IMR-90 (cell line): Measurements from ENCODE around the gene DLGAP4. TPM values are rescaled to one million over a fixed set of nuclear protein-coding genes. Genes with fewer than 3 reads are reported as not detected.

Experiments
- ATAC-seq: fragments of 200-7000 bp; cut with Tn5 transposase; 2 replicates; pipeline ENCODE4 v1.9.1; 2020; ENCODE audit warnings: low read depth, mild to moderate bottlenecking, moderate library complexity
- BruUV-seq: library from RNA; stranded (reverse); fragments of 400-500 nt; replicated peaks from 2 replicates; lab custom pipeline; 2021; lab: Mats Ljungman, UMichigan
- CTCF ChIA-PET: fragments of 300-600 bp; formaldehyde crosslinking; extraction: SDS; loops from one replicate; lab custom pipeline; 2021; ENCODE audit warnings: antibody characterized with exemption; lab: Yijun Ruan, JAX
- POLR2A ChIA-PET: fragments of 300-600 bp; sonication (Branson Sonifier 250); formaldehyde crosslinking; loops from one replicate; lab custom pipeline; 2022; ENCODE audit warnings: antibody characterized with exemption; ENCODE audit not compliant: unreplicated experiment; lab: Charles Lee
- DNase-seq: peaks from one replicate; pipeline ENCODE4 v3.0.0; 2013
- H2AFZ ChIP-seq: replicated peaks from 2 replicates; pipeline ENCODE3; 2013; ENCODE audit warnings: low read length, mild to moderate bottlenecking; ENCODE audit not compliant: poor library complexity
- H2AK5ac ChIP-seq: 2 replicates; pipeline ENCODE4 v1.6.1; 2013; ENCODE audit warnings: low read depth, low read length, inconsistent platforms
- H2AK9ac ChIP-seq: replicated peaks from 2 replicates; pipeline ENCODE3; 2013; ENCODE audit warnings: mild to moderate bottlenecking, low read depth, low read length, moderate library complexity; ENCODE audit not compliant: poor library complexity
- H2BK120ac ChIP-seq: 2 replicates; pipeline ENCODE4 v1.6.1; 2013; ENCODE audit warnings: low read depth, low read length, inconsistent platforms
- H2BK15ac ChIP-seq: 3 replicates; pipeline ENCODE4 v1.6.1; 2013; ENCODE audit warnings: low read depth, low read length, inconsistent platforms
- H2BK20ac ChIP-seq: 2 replicates; pipeline ENCODE4 v1.6.1; 2013; ENCODE audit warnings: low read depth, mild to moderate bottlenecking, inconsistent platforms, low read length, moderate library complexity
- H2BK5ac ChIP-seq: 2 replicates; pipeline ENCODE4 v1.6.1; 2013; ENCODE audit warnings: mild to moderate bottlenecking, low read depth, low read length, inconsistent platforms; ENCODE audit not compliant: poor library complexity, severe bottlenecking
- H3K14ac ChIP-seq: replicated peaks from 2 replicates; pipeline ENCODE4 v1.6.1; 2013; ENCODE audit warnings: low read depth, low read length, inconsistent platforms
- H3K18ac ChIP-seq: 2 replicates; pipeline ENCODE4 v1.6.1; 2013; ENCODE audit warnings: low read depth, low read length, control low read depth
- H3K23ac ChIP-seq: 2 replicates; pipeline ENCODE4 v1.6.1; 2013; ENCODE audit warnings: low read depth, low read length, inconsistent platforms
- H3K27ac ChIP-seq: 2 replicates; pipeline ENCODE4 v1.5.1; 2013; ENCODE audit warnings: mild to moderate bottlenecking, control low read depth, low read length; ENCODE audit not compliant: insufficient read depth
- H3K27me3 ChIP-seq: 2 replicates; pipeline ENCODE4 v1.6.1; 2013; ENCODE audit warnings: low read length; ENCODE audit not compliant: control insufficient read depth, insufficient read depth
- H3K36me3 ChIP-seq: 2 replicates; pipeline ENCODE4 v1.6.1; 2013; ENCODE audit warnings: low read length, mixed read lengths; ENCODE audit not compliant: control insufficient read depth, insufficient read depth
- H3K4ac ChIP-seq: 2 replicates; pipeline ENCODE4 v1.6.1; 2013; ENCODE audit warnings: low read depth, low read length, inconsistent platforms
- H3K4me1 ChIP-seq: 2 replicates; pipeline ENCODE4 v1.6.1; 2013; ENCODE audit warnings: low read length, mixed read lengths; ENCODE audit not compliant: control insufficient read depth, insufficient read depth
- H3K4me2 ChIP-seq: 2 replicates; pipeline ENCODE4 v1.6.1; 2013; ENCODE audit warnings: low read depth, mild to moderate bottlenecking, control low read depth, low read length, moderate library complexity
- H3K4me3 ChIP-seq: 2 replicates; pipeline ENCODE4 v1.5.1; 2013; ENCODE audit warnings: low read depth, mild to moderate bottlenecking, control low read depth, low read length, moderate library complexity; ENCODE audit not compliant: insufficient read depth
- H3K56ac ChIP-seq: 2 replicates; pipeline ENCODE4 v1.6.1; 2013; ENCODE audit warnings: low read length, inconsistent platforms; ENCODE audit not compliant: insufficient read depth; ENCODE audit errors: extremely low read depth
- H3K79me1 ChIP-seq, 2 experiments: 2 replicates each; pipeline ENCODE4 v1.6.1; 2013; ENCODE audit warnings: low read length in 2 of 2, inconsistent platforms in 1 of 2, low read depth in 1 of 2
- H3K9ac ChIP-seq: 2 replicates; pipeline ENCODE4 v1.6.1; 2013; ENCODE audit warnings: low read depth, low read length, control low read depth
- H3K9me1 ChIP-seq: 2 replicates; pipeline ENCODE4 v1.6.1; 2013; ENCODE audit warnings: low read length, inconsistent platforms; ENCODE audit not compliant: insufficient read depth
- H3K9me3 ChIP-seq: 2 replicates; pipeline ENCODE4 v1.6.1; 2013; ENCODE audit warnings: low read length; ENCODE audit not compliant: control insufficient read depth, insufficient read depth
- H4K20me1 ChIP-seq: 2 replicates; pipeline ENCODE4 v1.6.1; 2013; ENCODE audit warnings: low read length, inconsistent platforms; ENCODE audit not compliant: insufficient read depth
- H4K5ac ChIP-seq: 2 replicates; pipeline ENCODE4 v1.6.1; 2013; ENCODE audit warnings: mild to moderate bottlenecking, low read depth, low read length, control low read depth
- H4K8ac ChIP-seq, 2 experiments: 2 replicates each; pipeline ENCODE4 v1.6.1; 2013; ENCODE audit warnings: low read depth in 2 of 2, low read length in 2 of 2, control low read depth in 1 of 2, inconsistent platforms in 1 of 2
- H4K91ac ChIP-seq: 2 replicates; pipeline ENCODE4 v1.6.1; 2013; ENCODE audit warnings: low read depth, low read length, inconsistent platforms; ENCODE audit not compliant: insufficient read depth
- BHLHE40 ChIP-seq: fragments of 150-350 bp; IDR thresholded peaks from 2 replicates; pipeline ENCODE4 v1.6.1; 2016; ENCODE audit warnings: mild to moderate bottlenecking, low read depth, low read length
- CEBPB ChIP-seq: IDR thresholded peaks from 2 replicates; pipeline ENCODE4 v1.6.1; 2012; ENCODE audit warnings: low read depth, low read length, improper control_type of control experiment
- CTCF ChIP-seq: conservative IDR thresholded peaks from 2 replicates; pipeline ENCODE4 v1.5.1; 2012; ENCODE audit warnings: mild to moderate bottlenecking, low read depth, low read length, improper control_type of control experiment
- POLR2A ChIP-seq: IDR thresholded peaks from 2 replicates; pipeline ENCODE4 v1.6.1; 2012; ENCODE audit warnings: mild to moderate bottlenecking, low read depth, low read length
- RAD21 ChIP-seq: IDR thresholded peaks from 2 replicates; pipeline ENCODE4 v1.6.1; 2012; ENCODE audit warnings: low read length, improper control_type of control experiment
- RCOR1 ChIP-seq: IDR thresholded peaks from 2 replicates; pipeline ENCODE4 v1.6.1; 2012; ENCODE audit warnings: mild to moderate bottlenecking, low read length, improper control_type of control experiment; ENCODE audit not compliant: insufficient replicate concordance
- RFX5 ChIP-seq: IDR thresholded peaks from 2 replicates; pipeline ENCODE4 v1.8.0; 2012; ENCODE audit warnings: low read depth, mild to moderate bottlenecking, low read length, moderate library complexity
- SMC3 ChIP-seq: fragments of 150-350 bp; IDR thresholded peaks from 2 replicates; pipeline ENCODE4 v1.6.1; 2016; ENCODE audit warnings: low read depth, mild to moderate bottlenecking, antibody characterized with exemption, low read length, moderate library complexity
- WGBS, 2 experiments: methylation state at CpG; one replicate each; pipeline versions ENCODE4 v1.1.5 to v1.1.7; 2013; ENCODE audit warnings: missing lambda C conversion rate in 2 of 2; ENCODE audit not compliant: insufficient read length in 1 of 2; ENCODE audit errors: extremely low coverage in 2 of 2; 5-methylcytosine and 5-hydroxymethylcytosine counted together
- dilution Hi-C: fragments of 300-500 bp; cut with HindIII; formaldehyde crosslinking; loops from one replicate; pipeline ENCODE4 v1.14.3; 2018; ENCODE audit warnings: low sequenced_read_pairs; ENCODE audit not compliant: unreplicated experiment
- in situ Hi-C: fragments of 300-500 bp; cut with MboI; formaldehyde crosslinking; loops from 3 replicates; pipeline ENCODE4 v1.14.3; 2019; ENCODE audit warnings: low sequenced_read_pairs, inconsistent platforms, mixed read lengths
- intact Hi-C: fragments of 100-400 bp; cut with micrococcal nuclease; formaldehyde crosslinking; loops from 2 replicates; pipeline ENCODE4 v1.10.0; 2022
- polyA plus RNA-seq, 3 experiments: library from polyadenylated mRNA; depleted of rRNA; stranded (reverse); fragments of >200 nt; gene quantifications; 2 replicates each; pipeline ENCODE4 v1.2.3, GENCODE V29; 2012; ENCODE audit warnings: low replicate concordance in 1 of 3
- total RNA-seq: library from RNA; depleted of rRNA; stranded (reverse); fragments of >200 nt; gene quantifications from 2 replicates; pipeline ENCODE4 v1.2.3, GENCODE V29; 2012

Gene DLGAP4
- total and polyA plus RNA-seq, 2 of the 4 experiments (the other 2 are of a cell fraction): 32.3 to 73.2 TPM

- H4K20me1 ChIP-seq: peaks cover 85% of the 10 kb centered on the region
These were observed 192.4 kb downstream of the DLGAP4 start for GRCh38 chr20:36498386-36499179.

More at GRCh38 chr20:36498386-36499179, 192.4 kb downstream of the DLGAP4 start:
- Histone ChIP-seq H3K23ac (peak overlapping the region; percentile 14; the same call in 1 of the 2 replicates), H3K27me3 (no peaks in the 10 kb centered on the region), H3K4me3 (no peak overlapping the region), H2AFZ (peak overlapping the region; percentile 44), H2BK20ac (no peak overlapping the region), H2BK15ac (no peak overlapping the region), H3K18ac (no peak overlapping the region), H2BK5ac (no peak overlapping the region), H4K91ac (no peak overlapping the region), H2BK120ac (no peak overlapping the region), H3K4ac (no peak overlapping the region), H4K8ac (no peak overlapping the region), H3K4me2 (no peak overlapping the region), H3K9me1 (peaks cover 26% of the 10 kb centered on the region), H3K4me1 (peaks cover 6% of the 10 kb centered on the region), H3K14ac (no peak overlapping the region), H2AK9ac (peak overlapping the region; percentile 60), H3K79me1 (peaks cover 30 to 89% of the 10 kb centered on the region in 2 experiments), H3K56ac (no peak overlapping the region), H2AK5ac (no peak overlapping the region), H3K36me3 (peaks cover 62% of the 10 kb centered on the region), H4K5ac (no peak overlapping the region), H3K9me3 (no peaks in the 10 kb centered on the region), H3K27ac (no peak overlapping the region), H3K9ac (no peak overlapping the region)
- intact Hi-C loops: no loop called here
- 86% methylated on average over 5 of the region's 14 CpGs; no CpG with 5 or more reads in 1 of the 2 experiments for WGBS, 2 experiments
- no peak for DNase-seq
- no peak for ATAC-seq
- TF ChIP-seq RFX5 (no peak), BHLHE40 (no peak), CEBPB (no peak), POLR2A (no peak), RAD21 (no peak), CTCF (no peak), RCOR1 (no peak), SMC3 (no peak)
- POLR2A ChIA-PET: no interaction called here
- in situ Hi-C loops: no loop called here
- CTCF ChIA-PET: interaction anchor here (0.6 kb wide), 1 partner anchor 735 kb away, joined by 3 read pairs; no protein-coding TSS in a partner anchor
- dilution Hi-C loops: no loop called here
- no TSS peak for BruUV-seq
